NCI-H524 (cell line): ENCODE results near the gene SH3GL3.
A peak's percentile ranks its signal among the peaks of the same experiment; 100 is the strongest.

Source experiments
- DNase-seq, 2 experiments: peaks; one replicate each; lab custom pipeline; 2025; lab: John Stamatoyannopoulos, UW

Gene SH3GL3, protein sequence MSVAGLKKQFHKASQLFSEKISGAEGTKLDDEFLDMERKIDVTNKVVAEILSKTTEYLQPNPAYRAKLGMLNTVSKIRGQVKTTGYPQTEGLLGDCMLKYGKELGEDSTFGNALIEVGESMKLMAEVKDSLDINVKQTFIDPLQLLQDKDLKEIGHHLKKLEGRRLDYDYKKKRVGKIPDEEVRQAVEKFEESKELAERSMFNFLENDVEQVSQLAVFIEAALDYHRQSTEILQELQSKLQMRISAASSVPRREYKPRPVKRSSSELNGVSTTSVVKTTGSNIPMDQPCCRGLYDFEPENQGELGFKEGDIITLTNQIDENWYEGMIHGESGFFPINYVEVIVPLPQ

DNA sequence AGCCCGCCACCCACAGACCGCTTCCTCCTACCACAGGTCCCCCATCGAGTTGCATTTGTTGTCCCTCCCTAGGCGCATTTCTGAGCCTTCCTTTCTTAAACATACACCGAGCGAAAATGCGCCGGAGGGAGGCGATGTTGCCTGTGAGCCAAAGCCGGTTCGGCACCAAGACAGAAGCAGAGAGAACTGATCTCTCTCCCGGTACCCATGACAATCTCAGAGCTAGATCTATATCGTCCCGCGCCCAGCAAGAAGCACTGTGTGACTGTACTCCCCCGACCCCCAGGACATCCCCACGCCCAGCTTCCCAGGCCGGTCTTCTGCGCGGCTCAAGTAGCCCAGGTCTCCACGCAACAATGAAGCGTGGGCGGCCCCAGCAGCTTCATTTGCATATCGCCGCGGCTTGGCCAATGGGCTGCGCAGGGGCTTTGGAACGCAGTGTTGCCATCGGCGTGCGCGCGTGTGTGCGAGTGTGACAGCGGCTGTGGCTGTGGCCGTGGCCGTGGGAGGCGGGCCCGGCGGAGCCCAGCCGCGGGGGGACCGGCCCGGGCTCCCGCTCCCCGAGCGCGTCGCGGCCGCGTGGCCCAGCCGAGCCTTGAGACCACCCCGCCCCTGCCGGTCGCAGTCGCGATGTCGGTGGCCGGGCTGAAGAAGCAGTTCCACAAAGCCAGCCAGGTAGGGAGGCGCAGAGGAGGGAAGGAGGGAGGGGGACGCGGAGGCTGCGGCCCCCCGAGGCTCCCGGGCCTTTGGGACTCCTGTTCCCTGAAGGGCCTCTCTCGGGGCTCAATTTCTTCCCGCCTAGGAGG lies at the start of gene SH3GL3:
Gene SH3GL3, plus strand, starts transcription at position 438 of the 806 bp plus-strand sequence. Its CDS starts 193 bp downstream, at position 631.
- DNase-seq: peak; percentile 87 to 90

DNA sequence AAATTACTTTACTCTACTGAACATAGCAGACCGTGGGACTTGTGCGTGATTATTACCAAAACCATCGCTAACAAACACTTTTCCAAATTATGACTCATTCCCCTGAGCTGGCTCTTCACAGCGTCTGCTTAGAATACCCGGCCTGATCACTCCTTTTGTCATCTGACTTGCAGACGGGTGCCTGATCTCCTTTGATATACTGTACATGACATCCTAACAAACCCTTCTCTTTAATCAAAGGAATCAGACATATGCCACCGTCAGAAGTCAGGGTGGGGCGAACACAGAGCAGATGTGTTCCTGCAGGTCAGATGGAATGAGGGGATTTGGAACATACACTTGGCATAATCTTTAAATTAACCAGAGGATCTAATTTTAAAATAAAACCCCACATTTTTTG lies 48.5 kb upstream of the SH3GL3 start:
- DNase-seq: peak; percentile 75 to 93

DNA sequence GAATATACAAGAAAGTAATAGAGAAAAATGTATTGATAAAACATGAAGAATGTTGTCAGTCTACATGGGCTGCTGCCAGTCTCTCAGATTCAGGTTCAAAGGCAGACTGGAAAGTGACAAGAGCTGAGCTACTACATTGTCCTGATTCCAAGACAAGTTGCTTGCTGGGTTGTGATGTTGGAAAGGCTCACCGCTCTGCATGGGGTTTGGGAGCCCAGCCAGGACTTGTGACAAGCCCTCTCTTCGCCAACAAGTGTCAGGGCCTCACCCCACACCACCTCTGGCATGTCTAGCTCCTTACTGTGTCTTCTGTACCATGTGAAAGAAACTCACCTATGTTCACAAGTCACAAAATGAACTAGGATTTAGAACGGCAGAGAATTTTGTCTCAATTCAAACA lies 43.0 kb upstream of the SH3GL3 start:
- DNase-seq: no peak

DNA sequence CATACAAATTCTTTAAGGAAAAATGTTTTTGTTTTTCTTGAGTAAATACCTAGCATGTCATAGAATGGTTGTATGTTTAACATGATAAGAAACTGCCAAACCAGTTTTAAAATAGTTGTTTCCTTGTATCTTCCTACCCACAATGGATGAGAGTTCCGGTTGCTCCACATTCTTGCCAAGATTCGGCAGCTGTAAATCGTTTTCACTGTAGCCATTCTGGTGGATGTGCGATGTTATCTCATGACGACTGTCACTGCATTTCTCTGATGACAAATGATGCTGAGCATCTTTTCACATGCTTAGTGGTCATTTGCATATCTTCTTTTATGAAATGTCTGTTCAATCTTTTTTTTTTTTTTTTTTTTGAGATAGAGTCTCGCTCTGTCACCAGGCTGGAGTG lies 36.6 kb upstream of the SH3GL3 start:
- no peak for DNase-seq

DNA sequence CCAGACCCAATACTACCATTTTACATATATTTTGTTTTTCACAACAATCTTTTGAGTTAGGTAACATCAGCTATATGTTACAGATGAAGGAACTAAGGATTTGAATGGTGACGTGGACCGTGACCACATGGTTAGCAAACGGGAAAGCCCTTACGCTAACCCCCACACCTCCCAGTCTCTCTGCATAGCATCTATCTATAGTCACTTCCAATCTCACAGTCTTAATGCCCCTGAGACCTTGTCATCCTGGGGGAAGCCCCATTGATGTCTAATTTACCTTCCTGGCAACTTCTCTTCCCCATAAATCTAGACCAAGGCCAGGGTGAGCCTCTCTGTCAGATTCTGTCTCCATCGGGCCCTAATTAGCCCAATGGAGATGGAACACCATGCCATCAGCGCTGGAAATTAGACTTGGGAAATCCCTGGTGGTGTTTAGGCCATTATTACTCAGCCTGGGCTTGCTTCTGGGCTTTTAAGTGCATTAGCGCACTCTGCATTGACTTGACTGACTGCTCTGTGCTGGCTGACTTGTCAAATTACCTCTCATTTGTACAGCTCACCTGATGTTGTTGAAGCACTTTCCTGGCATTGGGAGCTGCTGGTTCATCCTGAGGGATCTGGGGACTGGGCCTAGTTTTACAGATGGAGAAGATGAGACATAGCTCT lies 34.0 kb upstream of the SH3GL3 start:
- no peak for DNase-seq

DNA sequence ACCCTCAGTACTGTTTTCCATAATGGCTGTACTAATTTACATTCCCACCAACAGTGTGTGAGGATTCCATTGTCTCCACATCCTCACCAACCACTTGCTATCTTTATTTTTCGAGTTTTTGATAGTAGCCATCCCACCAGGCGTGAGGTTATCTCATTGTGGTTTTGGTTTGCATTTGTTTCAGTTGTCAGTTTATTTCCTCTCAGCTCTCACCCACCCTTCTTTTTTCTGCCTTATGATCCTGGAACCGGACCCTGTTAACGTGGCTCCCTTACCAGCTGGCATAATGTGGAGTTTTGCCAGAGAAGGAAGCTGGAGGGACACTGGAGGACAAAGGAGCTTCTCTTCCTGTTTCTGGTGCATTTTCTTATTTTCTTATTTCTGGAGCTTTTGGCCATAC lies 25.1 kb upstream of the SH3GL3 start:
- no peak for DNase-seq

DNA sequence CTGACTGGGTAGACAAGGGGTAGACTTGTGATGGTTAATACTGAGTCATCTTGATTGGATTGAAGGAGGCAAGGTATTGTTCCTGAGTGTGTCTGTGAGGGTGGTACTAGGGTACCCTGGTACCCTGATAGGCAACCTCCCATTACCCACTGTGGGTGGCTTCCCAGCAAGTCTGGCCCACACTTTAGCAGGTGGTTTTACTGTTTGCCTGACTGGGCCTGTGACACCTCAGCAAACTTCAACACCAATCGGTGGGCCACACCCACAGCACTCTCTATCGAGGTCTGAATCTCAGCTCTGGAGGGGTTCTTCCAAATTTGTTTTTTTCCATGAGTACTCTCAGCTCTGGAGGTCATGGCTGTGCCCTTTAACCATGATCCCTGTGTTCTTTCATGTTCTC lies 24.6 kb upstream of the SH3GL3 start:
- no peak for DNase-seq

DNA sequence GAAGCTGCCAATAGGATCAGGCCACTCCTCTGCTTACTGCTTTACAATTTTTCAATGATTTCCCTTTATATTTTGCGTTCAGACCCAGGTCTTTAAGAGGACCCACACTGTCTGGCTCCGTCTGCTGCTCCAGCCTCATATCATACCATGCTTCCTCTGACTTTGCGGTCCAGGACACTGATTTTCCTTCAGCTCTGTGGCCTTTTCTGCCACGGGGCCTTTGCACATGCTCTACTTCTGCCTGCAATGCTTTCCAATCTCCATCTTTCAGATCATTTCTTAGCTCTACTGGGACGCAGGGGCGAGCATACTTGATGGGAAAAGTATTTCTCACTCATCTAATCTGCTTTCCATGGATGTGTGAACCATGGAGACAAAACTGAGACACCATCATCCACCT lies 23.0 kb upstream of the SH3GL3 start:
- no peak for DNase-seq

DNA sequence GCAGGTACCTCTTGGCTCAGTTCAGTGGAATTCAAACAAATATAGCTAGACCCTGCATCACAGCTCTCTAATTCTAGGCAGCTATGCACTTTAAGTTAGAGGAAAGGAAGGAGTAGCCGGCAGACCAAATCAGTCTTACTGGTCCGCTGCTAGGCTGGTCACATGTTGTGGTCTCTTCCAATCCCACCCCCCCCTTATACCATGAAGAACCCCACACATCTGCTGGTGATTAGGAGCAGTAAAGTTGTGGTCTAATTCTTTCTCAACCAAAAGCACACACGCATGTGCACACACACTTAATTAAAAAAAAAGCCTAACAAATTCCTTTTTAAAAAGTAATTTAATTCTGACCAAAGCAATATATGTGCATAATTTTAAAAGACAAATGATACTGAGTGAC lies 16.7 kb upstream of the SH3GL3 start:
- DNase-seq: no peak

DNA sequence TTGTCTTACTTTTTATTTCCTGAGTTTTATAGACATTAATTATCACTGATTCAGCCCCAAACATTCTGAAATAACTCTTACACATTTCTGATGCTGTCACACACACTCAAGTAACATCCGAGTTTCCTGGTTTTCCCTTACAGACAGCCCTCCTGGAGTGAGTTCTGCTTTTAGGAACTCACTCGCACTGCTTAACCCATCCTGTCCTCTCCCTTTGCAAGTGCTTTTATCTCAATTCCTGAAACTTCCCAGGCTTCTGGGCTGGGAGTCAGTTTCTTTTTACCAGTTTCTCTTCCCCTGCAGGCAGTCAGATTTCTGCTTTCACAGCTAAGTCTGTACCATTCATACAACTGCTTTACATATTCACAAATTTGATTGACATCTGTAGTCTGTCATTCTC lies 15.6 kb upstream of the SH3GL3 start:
- DNase-seq: no peak

DNA sequence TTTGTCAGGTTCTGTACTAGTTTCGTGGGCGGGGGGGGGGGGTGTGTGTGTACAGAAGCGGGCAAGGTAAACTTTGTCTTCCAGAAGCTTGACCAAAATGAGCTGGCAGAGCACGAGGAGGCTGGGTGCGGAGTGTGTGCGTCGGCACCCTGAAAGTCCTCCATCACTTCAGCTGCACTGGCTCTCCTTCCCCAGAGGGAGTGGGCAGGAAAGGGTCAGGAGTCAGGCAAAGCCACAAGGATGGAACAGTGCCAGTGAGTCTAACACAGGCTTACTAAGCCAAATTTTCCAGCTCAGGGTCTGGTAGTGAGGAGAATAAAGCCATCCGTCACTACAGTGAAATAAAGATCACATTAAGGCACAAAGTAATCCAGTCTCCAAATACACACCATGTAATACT lies 11.9 kb upstream of the SH3GL3 start:
- no peak for DNase-seq

DNA sequence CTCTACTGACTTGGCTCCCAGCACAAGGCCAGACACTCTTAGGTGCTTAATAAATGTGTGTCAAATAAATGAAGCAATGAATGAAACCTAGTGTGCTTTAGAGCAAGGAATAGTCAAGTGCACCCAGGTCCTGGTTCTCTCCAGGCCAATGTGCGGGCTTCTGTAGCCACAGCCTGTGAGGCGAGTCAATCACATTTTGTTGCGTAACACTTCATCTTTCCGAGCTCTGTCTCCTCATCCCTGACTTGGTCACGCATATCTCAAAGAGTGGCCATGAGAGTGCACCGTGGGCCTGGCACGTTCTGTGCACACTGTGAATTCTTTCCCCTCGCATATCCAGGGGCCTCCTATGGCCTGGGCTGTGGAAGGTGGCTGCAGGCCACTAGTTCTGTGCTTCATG lies 11.4 kb upstream of the SH3GL3 start:
- no peak for DNase-seq

DNA sequence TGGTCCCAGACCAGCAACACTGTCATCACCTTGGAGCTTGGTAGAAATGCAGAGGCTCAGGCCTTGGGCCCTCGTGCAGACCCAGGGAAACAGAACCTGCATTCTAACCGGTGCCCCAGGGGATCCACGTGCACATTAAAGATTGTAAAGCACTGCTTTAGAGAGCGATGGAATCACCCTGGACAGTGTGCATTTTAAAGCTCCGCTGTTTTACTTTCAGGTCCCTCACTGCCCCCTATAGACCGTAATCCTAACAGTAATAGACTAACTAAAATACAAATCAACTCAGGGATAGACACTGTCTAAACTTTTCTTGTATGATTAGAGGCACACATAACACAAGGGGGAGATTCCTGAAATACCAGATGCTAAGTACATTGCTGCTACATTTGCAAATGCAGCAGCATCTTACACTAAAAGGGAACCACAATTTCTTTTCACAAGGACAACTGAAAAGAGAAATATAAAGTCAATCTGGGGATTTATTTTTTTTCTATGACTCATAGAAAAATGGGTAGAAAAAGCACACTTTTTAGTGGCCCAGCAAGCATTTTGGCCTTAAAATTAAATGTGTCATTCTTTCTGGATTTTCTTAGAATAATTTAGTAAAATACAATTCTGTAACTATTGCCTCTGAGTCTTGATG lies 10.5 kb upstream of the SH3GL3 start:
- peak; percentile 50 to 79 for DNase-seq

DNA sequence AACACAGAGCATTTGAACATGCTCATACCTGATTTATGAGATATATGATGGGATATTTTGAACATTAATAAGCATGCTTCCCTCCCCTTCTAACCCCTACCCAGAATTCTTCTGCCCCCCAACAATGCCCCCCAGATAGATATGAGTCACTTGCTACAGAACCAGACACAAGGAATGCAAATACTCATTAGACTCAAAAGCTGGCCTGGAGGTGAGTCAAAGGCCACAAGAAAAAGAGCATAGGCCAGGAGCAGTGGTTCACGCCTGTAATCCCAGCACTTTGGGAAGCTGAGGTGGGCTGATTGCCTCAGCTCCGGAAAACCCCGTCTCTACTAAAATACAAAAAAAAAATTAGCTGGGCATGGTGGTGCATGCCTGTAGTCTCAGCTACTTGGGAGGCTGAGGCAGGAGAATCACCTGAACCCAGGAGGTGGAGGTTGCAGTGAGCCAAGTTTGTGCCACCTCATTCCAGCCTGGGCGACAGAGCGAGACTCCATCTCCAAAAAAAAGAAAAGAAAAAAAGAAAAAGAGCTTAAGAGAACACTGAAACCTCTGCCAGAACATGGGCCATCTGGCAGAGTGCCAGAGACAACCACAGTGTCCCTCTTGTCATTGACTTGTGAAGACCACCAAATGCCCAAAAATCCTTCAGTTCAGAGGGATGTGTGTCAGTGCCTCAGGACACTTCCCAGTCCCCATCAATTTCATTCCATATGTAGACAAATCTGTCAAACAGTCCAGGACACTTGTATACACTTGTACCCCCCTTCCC lies 3.9 kb upstream of the SH3GL3 start:
- DNase-seq: no peak

DNA sequence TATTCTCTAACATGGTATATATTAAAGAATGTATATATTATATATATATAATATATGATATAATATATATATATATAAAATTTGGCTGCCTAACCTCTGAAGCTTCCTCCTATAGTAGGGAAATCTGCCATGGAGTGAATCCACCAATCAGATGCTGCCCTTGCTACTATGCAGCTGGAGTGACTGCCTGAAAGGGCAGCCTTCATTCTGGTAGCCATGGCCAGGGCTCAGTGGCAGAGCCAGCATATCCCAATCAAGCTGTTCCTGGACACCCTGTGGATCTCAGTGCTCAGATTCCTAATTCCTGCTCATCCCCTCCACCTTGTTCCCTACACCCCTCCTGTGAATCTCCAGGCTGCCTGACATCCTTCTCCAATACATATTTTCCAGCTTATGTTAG lies 2.2 kb upstream of the SH3GL3 start:
- DNase-seq: peak in 1 of 2 experiments; percentile 16

DNA sequence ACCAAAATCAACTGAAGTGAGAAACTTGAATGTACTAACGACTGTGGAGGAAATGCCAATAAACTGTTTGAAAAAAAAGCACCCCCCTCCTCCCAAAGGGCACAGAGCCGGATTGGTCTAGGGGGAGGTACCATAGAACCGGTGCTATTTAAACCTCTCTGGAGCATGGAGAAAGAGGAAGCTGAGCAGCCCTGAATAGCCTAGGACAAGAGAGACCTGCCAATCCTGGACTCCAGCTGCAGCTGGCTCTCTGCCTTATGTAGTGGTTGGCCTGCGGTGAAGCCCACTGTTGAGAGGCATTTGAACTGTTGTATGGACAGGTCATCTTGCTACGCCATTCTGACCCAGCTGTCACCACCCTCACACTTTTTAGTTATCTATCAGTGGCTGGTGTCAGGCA lies 1.5 kb upstream of the SH3GL3 start:
- DNase-seq: no peak

DNA sequence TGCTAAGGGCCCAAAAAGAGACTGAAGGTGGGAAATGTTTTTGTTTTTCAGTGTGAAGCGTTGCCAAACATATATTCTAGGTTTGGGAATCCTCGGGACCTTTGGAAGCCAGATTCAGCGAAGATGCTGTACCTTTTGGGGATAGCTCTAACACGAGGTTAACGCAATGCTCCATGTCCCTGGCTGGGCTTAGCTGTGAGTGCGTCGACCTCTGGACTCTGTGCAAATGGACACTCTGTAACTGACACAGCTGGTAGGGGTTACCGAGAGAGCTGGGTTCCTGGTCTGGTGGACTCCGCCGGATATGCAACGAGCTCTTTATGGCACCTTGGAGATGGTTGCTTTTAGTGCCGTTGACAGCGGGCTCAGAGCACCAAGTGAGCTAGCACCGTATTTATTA lies 724 bp upstream of the SH3GL3 start:
- no peak for DNase-seq

DNA sequence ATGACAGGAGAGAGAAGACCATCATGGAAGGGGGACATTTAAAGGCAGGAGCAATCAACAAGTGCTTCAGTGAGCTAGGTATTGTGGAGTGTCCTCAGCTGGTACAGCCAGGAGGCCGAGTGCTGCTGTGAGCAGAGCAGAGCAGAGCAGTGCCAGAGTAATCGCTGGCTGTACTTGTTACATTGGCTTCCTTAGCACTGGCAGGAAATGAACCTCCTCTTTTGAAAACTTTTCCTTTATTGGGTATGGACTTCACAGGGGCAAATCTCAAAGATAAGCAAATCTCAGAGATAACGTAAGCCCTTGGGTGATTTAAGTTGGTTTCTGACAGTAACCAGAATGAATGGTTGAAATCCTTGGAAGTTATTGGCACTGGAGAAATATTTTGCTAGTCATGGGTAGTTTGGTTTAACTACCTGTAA lies 2.1 kb downstream of the SH3GL3 start:
- no peak for DNase-seq

DNA sequence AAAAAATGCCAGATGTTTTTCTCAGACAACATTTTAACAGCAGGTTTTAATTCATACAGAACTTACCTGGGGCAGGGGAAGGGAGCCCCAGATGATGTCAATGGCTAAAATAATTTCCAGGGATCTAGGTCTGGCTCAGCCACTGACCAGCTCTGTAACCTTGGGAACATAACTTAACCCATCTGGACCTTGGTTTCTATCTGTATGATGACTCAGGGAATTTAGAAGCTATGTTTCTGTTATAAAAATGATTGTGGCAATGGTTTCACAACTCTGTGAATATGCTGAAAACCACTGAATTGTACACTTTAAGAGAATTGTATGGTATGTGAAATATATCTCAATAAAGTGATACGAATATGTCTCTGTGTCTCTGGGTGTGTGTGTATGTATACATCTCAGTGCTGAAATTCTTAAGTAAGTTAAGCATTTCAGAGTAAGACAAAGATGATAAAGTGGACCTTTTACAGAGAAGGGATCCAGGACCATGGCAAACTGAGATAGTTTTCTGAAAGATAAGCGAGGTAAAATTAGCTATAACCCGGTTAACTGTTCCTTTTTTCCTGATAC lies 2.9 kb downstream of the SH3GL3 start:
- no peak for DNase-seq

DNA sequence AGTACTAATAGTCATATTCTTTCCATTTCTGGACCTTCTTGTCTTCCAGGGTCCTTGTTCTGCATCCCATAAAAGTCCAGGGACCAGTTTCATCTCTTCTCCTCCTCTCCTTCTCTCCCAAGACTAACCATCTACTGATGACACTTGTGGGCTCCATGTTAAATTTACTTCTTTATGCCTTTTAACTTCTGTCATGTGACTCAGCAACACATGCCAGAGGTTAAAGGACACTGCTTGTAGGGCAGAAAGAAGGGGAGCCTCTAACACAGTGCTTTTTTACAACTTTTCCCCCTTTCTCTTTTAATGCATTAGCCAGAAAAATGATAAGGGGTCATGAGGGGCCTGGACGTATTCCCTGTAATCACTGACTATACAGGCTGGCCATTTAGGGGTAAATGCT lies 10.0 kb downstream of the SH3GL3 start:
- DNase-seq: no peak

DNA sequence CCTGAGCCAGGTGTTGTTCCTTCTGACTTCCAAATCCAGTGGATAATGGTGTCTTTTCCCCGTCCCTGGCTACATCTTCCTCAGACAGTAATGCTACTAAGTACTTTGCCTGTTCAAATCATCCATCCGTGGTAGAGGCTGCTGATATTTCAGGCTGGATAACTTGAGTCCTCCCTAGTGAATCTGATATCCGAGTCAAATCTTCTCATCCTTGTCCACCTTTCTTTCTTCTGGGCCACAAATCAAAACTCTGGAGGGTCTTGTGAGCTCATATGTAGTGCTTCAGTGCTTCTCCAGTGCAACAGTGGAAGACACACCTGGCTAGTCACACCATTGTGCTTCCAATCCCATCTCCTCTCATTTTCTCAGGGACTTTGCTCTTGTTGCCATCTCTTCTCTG lies 11.2 kb downstream of the SH3GL3 start:
- no peak for DNase-seq
